C4-2B (cell line): ENCODE results near the gene CHRDL1.

Experiments
- H3K27ac ChIP-seq: fragments of 450-650 bp; 2 replicates; pipeline ENCODE4 v1.5.1; 2017
- ZFX ChIP-seq: fragments of 450-650 bp; IDR thresholded peaks from 2 replicates; pipeline ENCODE4 v1.6.1; 2017
- TF ChIP-seq, protein P1 (sequence below): fragments of 450-650 bp; conservative IDR thresholded peaks from 2 replicates; pipeline ENCODE4 v1.5.1; 2017; ENCODE audit warnings: mild to moderate bottlenecking

CHRDL1 gene

DNA sequence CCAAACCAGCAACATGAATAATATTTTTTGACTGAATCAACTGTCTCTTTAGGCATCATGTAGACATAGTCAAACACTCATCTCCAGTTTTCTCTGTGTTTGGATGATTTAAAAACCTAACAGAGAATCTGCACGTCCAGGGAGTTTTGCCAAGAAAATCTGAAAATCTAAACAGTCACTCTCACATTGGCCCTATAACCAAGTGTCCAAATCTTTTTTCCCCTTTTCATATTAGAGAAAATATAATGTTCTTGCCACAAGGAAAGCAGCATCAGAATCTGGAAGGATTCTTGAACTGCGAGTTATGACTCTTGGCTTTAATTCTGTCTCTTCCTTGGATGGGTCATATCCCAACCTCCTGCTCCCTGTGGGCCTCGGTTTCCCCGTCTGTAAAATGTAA is 8.8 kb upstream of the CHRDL1 start:
- no peak for TF ChIP-seq ZFX
- TF ChIP-seq, protein P1, sequence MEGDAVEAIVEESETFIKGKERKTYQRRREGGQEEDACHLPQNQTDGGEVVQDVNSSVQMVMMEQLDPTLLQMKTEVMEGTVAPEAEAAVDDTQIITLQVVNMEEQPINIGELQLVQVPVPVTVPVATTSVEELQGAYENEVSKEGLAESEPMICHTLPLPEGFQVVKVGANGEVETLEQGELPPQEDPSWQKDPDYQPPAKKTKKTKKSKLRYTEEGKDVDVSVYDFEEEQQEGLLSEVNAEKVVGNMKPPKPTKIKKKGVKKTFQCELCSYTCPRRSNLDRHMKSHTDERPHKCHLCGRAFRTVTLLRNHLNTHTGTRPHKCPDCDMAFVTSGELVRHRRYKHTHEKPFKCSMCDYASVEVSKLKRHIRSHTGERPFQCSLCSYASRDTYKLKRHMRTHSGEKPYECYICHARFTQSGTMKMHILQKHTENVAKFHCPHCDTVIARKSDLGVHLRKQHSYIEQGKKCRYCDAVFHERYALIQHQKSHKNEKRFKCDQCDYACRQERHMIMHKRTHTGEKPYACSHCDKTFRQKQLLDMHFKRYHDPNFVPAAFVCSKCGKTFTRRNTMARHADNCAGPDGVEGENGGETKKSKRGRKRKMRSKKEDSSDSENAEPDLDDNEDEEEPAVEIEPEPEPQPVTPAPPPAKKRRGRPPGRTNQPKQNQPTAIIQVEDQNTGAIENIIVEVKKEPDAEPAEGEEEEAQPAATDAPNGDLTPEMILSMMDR, result no peak
- H3K27ac ChIP-seq, result no peak overlapping the region

DNA sequence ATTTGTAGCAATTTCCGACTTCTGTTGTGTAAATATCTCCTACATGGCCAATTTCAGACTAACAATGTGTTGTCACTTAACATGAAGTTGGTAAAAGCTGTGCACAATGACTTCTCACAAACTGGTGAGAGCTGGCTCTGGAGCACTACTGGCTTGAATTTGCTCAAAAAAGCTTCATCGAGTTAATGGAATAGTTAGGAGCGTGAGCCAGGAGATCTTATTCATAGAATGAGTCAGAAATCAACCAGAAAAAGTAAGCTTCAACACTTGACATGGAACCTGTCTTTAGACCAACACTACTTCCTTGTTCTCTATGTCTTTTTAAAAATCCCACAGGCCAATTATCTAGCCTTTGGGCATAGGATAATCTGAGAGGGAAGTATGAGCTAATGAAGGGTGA is 7.9 kb upstream of the CHRDL1 start:
- no peak overlapping the region for H3K27ac ChIP-seq
- TF ChIP-seq, protein P1, result no peak
- no peak for TF ChIP-seq ZFX

DNA sequence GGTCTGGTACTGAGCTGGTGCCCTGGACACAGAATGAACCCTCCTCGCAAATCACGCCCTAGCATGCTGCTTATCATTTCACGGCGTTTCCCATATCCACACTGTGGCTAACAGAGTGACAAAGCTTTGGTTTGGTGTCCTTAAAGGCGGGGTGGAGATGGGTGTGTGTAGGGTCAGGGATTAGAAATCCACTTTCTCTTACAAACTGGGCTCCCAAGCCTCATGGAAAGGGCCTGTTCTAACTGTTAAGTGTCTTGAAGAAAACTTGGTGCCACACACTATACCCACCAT is 735 bp upstream of the CHRDL1 start:
- TF ChIP-seq, protein P1, result no peak
- no peak for TF ChIP-seq ZFX
- no peak overlapping the region for H3K27ac ChIP-seq

DNA sequence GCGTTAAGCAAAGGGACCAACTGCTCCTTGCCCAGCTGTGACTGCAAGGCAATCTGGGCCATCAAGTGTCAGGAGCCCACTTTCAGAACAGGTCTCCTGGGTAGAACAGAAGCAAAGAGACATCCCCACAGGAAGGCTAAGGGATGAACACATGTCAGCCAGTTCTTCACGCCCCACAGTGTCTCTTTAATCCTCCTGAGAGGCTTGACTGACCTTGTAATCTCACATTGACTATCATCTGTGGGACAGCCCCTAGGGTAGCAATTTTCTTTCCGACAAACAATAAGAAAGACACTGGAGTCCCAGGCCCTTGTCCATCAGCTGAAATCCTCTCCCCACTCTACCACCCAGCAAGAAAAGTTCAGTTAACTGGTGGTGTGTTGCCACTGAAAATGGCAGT is 1.0 kb downstream of the CHRDL1 start:
- no peak overlapping the region for H3K27ac ChIP-seq
- TF ChIP-seq, protein P1, result no peak
- TF ChIP-seq ZFX, result no peak

DNA sequence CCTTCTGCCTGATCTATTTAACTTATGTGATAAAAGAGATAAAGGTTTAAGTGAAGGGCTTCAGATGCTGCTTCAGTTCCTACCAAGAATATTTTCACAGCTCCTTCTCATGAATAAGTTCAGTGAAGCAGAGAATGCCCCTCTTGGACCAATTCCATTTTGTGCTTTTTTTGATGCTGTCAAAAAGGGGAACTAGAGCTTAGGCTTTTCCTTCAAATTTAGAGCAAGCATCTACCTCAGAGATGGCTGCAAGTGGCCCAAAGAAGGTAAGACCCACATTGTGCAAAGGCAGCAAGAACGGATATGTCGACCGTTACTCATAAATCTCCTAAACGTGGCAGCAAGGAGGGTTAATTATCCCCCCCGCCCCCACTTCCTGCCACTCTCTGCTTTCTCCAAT is 4.5 kb downstream of the CHRDL1 start:
- no peak for TF ChIP-seq ZFX
- TF ChIP-seq, protein P1, result no peak
- H3K27ac ChIP-seq, result no peak overlapping the region

DNA sequence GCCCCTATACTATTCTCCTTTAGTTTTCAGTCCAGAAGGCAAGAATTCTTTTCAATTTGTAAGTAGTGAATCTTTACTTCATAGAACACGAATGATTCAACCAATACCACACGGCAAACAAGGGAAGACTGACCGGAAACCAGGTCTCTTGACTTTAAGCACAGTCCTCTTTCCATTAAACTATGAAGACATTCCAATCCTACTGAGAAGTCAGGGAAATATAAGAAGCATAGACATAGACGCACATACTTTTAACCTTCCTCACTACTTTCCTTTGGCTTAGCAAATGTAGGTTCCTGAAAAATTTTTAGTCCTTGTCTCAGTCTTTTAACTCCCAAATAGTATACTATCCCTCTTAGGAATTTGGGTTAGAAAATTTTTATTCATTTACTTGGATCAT is 9.1 kb downstream of the CHRDL1 start:
- no peak overlapping the region for H3K27ac ChIP-seq
- TF ChIP-seq ZFX, result no peak
- TF ChIP-seq, protein P1, result no peak

DNA sequence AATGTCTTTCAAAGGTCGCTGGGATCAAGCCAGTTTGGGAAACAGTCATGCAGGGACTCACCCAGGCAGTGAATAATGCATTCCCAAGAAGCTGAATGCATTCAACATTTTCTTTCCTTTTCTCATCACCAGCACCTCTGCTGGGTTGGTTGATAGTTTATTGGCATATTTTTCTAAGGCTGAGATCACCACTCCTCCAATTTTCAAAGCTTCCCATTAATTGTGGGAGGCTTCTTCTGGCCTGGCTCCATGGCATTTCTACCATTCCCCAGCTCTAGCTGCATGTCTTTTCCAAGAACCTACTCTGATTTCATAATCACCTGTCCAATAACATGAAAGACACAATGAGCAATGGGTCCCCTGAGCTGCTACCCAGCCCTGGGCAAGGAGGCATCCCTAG is 35.8 kb downstream of the CHRDL1 start:
- H3K27ac ChIP-seq, result no peak overlapping the region
- TF ChIP-seq, protein P1, result no peak
- TF ChIP-seq ZFX, result no peak
